B cell (primary cell): ENCODE measurements around the gene COMT. TPM values are rescaled to one million over a fixed set of nuclear protein-coding genes. Genes with fewer than 3 reads are reported as not detected.

Source experiments
- ATAC-seq: fragments of 200-7000 bp; cut with Tn5 transposase; one replicate; pipeline ENCODE4 v1.10.0; 2021; ENCODE audit warnings: low read depth, mild to moderate bottlenecking, moderate number of reproducible peaks, moderate library complexity
- CTCF ChIA-PET: fragments of 350-600 bp; sonication (Branson Sonifier 250); formaldehyde crosslinking; loops from one replicate; lab custom pipeline; 2021; ENCODE audit warnings: antibody characterized with exemption, inconsistent platforms; lab: Charles Lee
- POLR2A ChIA-PET: fragments of 350-600 bp; sonication (Branson Sonifier 250); formaldehyde crosslinking; loops from one replicate; lab custom pipeline; 2021; ENCODE audit warnings: antibody characterized with exemption; lab: Charles Lee
- DNase-seq: peaks from one replicate; pipeline ENCODE4 v3.0.0; 2013
- H2AFZ ChIP-seq: 2 replicates; pipeline ENCODE4 v1.6.1; 2012; ENCODE audit warnings: mild to moderate bottlenecking, low read depth, low read length; ENCODE audit not compliant: insufficient read depth, poor library complexity, severe bottlenecking
- H3K27ac ChIP-seq, 2 donors: 1 replicate in 1 of 2; 2 replicates in 1 of 2; pipeline ENCODE4 v1.5.1; 2012 to 2013; ENCODE audit warnings: low read length in 2 of 2, mild to moderate bottlenecking in 2 of 2, moderate library complexity in 1 of 2
- H3K27me3 ChIP-seq, 4 experiments: fragments of 200-600 bp in 1 of 4; sonication (generic) in 1 of 4; replicated peaks in 1 of 4; 1 replicate in 2 of 4; 2 replicates in 2 of 4; pipeline versions ENCODE4 v1.6.1 to v1.7.0; 2013 to 2016; ENCODE audit warnings: low read length in 3 of 4, mild to moderate bottlenecking in 2 of 4, mixed read lengths in 1 of 4, moderate library complexity in 1 of 4; ENCODE audit not compliant: insufficient read depth in 4 of 4, control insufficient read depth in 3 of 4; ENCODE audit errors: control extremely low read depth in 1 of 4
- H3K36me3 ChIP-seq, 2 experiments: replicated peaks in 1 of 2; 1 replicate in 1 of 2; 2 replicates in 1 of 2; pipeline versions ENCODE4 v1.6.1 to v1.7.1; 2013; ENCODE audit warnings: low read length in 1 of 2; ENCODE audit not compliant: insufficient read depth in 2 of 2, control insufficient read depth in 1 of 2; ENCODE audit errors: control extremely low read depth in 1 of 2, extremely low read depth in 1 of 2
- H3K4me1 ChIP-seq, 2 donors: fragments of 200-600 bp in 1 of 2; sonication (generic) in 1 of 2; 1 replicate in 1 of 2; 2 replicates in 1 of 2; pipeline versions ENCODE4 v1.5.1 to v1.6.1; 2013 to 2017; ENCODE audit warnings: low read length in 2 of 2; ENCODE audit not compliant: control insufficient read depth in 2 of 2, insufficient read depth in 2 of 2
- H3K4me2 ChIP-seq: replicated peaks from 2 replicates; pipeline ENCODE3; 2012; ENCODE audit warnings: mild to moderate bottlenecking, low read depth, low read length; ENCODE audit not compliant: poor library complexity, severe bottlenecking
- H3K4me3 ChIP-seq, 5 experiments: fragments of 200-600 bp in 1 of 5; sonication (generic) in 1 of 5; 1 replicate in 3 of 5; 2 replicates in 2 of 5; pipeline versions ENCODE4 v1.5.1 to v1.7.0; 2011 to 2016; ENCODE audit warnings: low read length in 4 of 5, mild to moderate bottlenecking in 4 of 5, low read depth in 2 of 5, control low read depth in 1 of 5, moderate library complexity in 1 of 5; ENCODE audit not compliant: insufficient read depth in 1 of 5; ENCODE audit errors: control extremely low read depth in 1 of 5, extremely low read depth in 1 of 5
- H3K79me2 ChIP-seq: fragments of 200-600 bp; sonication (generic); one replicate; pipeline ENCODE4 v1.6.0; 2016; ENCODE audit warnings: low read length; ENCODE audit not compliant: control insufficient read depth, insufficient read depth
- H3K9ac ChIP-seq: fragments of 200-600 bp; sonication (generic); 2 replicates; pipeline ENCODE4 v1.6.1; 2017; ENCODE audit warnings: mild to moderate bottlenecking, low read length, moderate library complexity
- H3K9me3 ChIP-seq, 3 donors: one replicate each; pipeline versions ENCODE4 v1.6.1 to v1.7.1; 2013; ENCODE audit warnings: low read length in 2 of 3; ENCODE audit not compliant: control insufficient read depth in 2 of 3, insufficient read depth in 1 of 3; ENCODE audit errors: control extremely low read depth in 1 of 3
- H4K20me1 ChIP-seq: 2 replicates; pipeline ENCODE4 v1.6.0; 2012; ENCODE audit warnings: mild to moderate bottlenecking, low read length; ENCODE audit not compliant: insufficient read depth, control insufficient read depth, poor library complexity, severe bottlenecking
- H3K27ac Mint-ChIP-seq: one replicate; pipeline ENCODE4 v1.8.0; 2021; ENCODE audit warnings: mixed read lengths
- H3K27me3 Mint-ChIP-seq: one replicate; pipeline ENCODE4 v1.8.0; 2021; ENCODE audit warnings: mixed read lengths
- H3K4me1 Mint-ChIP-seq: one replicate; pipeline ENCODE4 v1.8.0; 2021; ENCODE audit warnings: mixed read lengths
- H3K4me3 Mint-ChIP-seq: one replicate; pipeline ENCODE4 v1.8.0; 2021; ENCODE audit warnings: mixed read lengths
- H3K9me3 Mint-ChIP-seq: one replicate; pipeline ENCODE4 v1.8.0; 2022; ENCODE audit warnings: mixed read lengths; ENCODE audit not compliant: insufficient read depth
- EZH2 ChIP-seq: IDR thresholded peaks from 2 replicates; pipeline ENCODE4 v1.6.1; 2012; ENCODE audit warnings: borderline replicate concordance, low read depth, mild to moderate bottlenecking, moderate library complexity, low read length; ENCODE audit not compliant: insufficient read depth, poor library complexity, severe bottlenecking
- WGBS: methylation state at CpG from one replicate; pipeline ENCODE4 v1.1.5; 2013; ENCODE audit warnings: missing lambda C conversion rate; ENCODE audit not compliant: insufficient coverage; 5-methylcytosine and 5-hydroxymethylcytosine counted together
- intact Hi-C: fragments of 100-400 bp; cut with micrococcal nuclease; formaldehyde crosslinking; loops from one replicate; pipeline ENCODE4 v1.10.0; 2022
- polyA plus RNA-seq: library from polyadenylated mRNA; depleted of rRNA; stranded (reverse); fragments of >200 nt; gene quantifications from 2 replicates; pipeline ENCODE4 v1.2.3, GENCODE V29; 2012
- total RNA-seq, 2 donors: library from RNA; stranded (reverse); fragments of 120-200 nt in 1 of 2; gene quantifications; 1 replicate in 1 of 2; 2 replicates in 1 of 2; pipeline versions ENCODE4 v1.2.3 to v1.2.4, GENCODE V29; 2013 to 2022
- TF ChIP-seq, protein P1 (sequence below): fragments of 200-600 bp; IDR thresholded peaks from one replicate; pipeline ENCODE4 v1.8.0; 2022; ENCODE audit warnings: antibody characterized with exemption, mild to moderate bottlenecking

COMT gene
- total and polyA plus RNA-seq, 2 donors (not counting 1 experiment from before 2014, with no cell fraction given) = 32.6 to 58.3 TPM

DNA sequence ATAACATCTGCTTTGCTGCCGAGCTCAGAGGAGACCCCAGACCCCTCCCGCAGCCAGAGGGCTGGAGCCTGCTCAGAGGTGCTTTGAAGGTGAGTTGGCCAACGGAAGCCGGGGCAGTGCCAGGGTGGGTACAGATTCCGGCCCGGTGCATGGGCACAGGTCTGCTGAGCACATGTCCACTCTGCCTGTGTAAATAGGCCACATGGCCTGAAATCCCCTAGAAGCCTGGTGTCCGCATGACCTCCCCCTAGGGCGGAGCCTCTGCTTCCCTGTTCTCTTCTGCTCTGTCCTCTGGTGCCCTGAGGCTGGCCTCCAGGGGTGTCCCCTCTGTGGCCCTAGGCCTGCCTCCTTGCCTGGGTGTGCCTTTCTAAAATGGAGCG lies 19.6 kb downstream of the COMT start:
- no peak overlapping the region for H3K4me3 Mint-ChIP-seq
- POLR2A ChIA-PET = no interaction called here
- H3K9ac ChIP-seq = no peak overlapping the region

DNA sequence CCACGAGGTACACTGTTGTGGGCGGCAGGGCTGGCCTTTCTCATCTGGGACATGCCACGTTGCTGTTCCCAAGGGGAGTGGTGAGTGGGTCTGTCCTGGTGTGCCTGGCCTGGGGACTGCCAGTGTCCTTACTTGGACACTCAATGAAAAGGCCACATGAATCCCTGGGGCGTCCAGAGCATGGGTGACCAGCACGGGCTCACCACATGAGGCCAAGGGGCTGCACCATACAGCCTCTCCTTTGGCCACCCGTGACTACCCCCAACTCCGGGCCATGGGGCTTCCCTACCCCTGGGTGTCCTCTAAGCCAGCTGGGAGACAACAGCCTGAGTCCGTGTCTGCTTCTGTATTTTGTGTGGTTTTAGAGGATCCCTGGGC lies 20.3 kb downstream of the COMT start:
- no peaks in the 10 kb centered on the region for H3K27me3 ChIP-seq
- H3K4me1 ChIP-seq = no peaks in the 10 kb centered on the region
- DNase-seq (no peak), ATAC-seq (no peak)
- no peak overlapping the region for H3K4me3 ChIP-seq
- H3K36me3 ChIP-seq = peaks cover 0 to 9% of the 10 kb centered on the region in 2 experiments
- H4K20me1 ChIP-seq = peaks cover 39% of the 10 kb centered on the region
- peaks cover 0 to 3% (median 0%) of the 10 kb centered on the region in 3 donors for H3K9me3 ChIP-seq
- peaks cover 22% of the 10 kb centered on the region for H3K79me2 ChIP-seq
- Mint-ChIP-seq H3K27me3 (no peaks in the 10 kb centered on the region), H3K27ac (no peak overlapping the region), H3K9me3 (no peaks in the 10 kb centered on the region), H3K4me1 (peaks cover 12% of the 10 kb centered on the region), H3K4me3 (no peak overlapping the region)
- ChIA-PET POLR2A (no interaction called here), CTCF (no interaction called here)
- no peak overlapping the region for H3K4me2 ChIP-seq
- no peak overlapping the region for H3K9ac ChIP-seq
- WGBS = 91% methylated on average over 8 of the region's 8 CpGs
- no peak overlapping the region for H3K27ac ChIP-seq
- intact Hi-C loops = no loop called here
- H2AFZ ChIP-seq = no peak overlapping the region
- no peak for TF ChIP-seq EZH2
- TF ChIP-seq, protein P1, sequence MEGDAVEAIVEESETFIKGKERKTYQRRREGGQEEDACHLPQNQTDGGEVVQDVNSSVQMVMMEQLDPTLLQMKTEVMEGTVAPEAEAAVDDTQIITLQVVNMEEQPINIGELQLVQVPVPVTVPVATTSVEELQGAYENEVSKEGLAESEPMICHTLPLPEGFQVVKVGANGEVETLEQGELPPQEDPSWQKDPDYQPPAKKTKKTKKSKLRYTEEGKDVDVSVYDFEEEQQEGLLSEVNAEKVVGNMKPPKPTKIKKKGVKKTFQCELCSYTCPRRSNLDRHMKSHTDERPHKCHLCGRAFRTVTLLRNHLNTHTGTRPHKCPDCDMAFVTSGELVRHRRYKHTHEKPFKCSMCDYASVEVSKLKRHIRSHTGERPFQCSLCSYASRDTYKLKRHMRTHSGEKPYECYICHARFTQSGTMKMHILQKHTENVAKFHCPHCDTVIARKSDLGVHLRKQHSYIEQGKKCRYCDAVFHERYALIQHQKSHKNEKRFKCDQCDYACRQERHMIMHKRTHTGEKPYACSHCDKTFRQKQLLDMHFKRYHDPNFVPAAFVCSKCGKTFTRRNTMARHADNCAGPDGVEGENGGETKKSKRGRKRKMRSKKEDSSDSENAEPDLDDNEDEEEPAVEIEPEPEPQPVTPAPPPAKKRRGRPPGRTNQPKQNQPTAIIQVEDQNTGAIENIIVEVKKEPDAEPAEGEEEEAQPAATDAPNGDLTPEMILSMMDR = no peak

More for the DNA sequence above, 19.6 kb downstream of the COMT start:
- H3K36me3 ChIP-seq = peaks cover 0 to 8% of the 10 kb centered on the region in 2 experiments
- no peak overlapping the region for H3K4me3 ChIP-seq
- ATAC-seq (no peak), DNase-seq (no peak)
- no peak overlapping the region for H2AFZ ChIP-seq
- no peaks in the 10 kb centered on the region for H3K4me1 ChIP-seq
- CTCF ChIA-PET = no interaction called here
- intact Hi-C loops = no loop called here
- H3K9me3 ChIP-seq = peaks cover 0 to 3% (median 0%) of the 10 kb centered on the region in 3 donors
- H3K4me1 Mint-ChIP-seq = peaks cover 12% of the 10 kb centered on the region
- TF ChIP-seq, protein P1 = no peak
- TF ChIP-seq EZH2 = no peak
- no peak overlapping the region for H3K27ac ChIP-seq
- no peak overlapping the region for H3K27ac Mint-ChIP-seq
- no peaks in the 10 kb centered on the region for H3K9me3 Mint-ChIP-seq
- no peaks in the 10 kb centered on the region for H3K27me3 Mint-ChIP-seq
- H4K20me1 ChIP-seq = peaks cover 39% of the 10 kb centered on the region
- WGBS = 90% methylated on average over 9 of the region's 9 CpGs
- H3K27me3 ChIP-seq = no peaks in the 10 kb centered on the region
- H3K79me2 ChIP-seq = peaks cover 22% of the 10 kb centered on the region
- H3K4me2 ChIP-seq = no peak overlapping the region
